Right lobe of liver (tissue), 4 donors: ENCODE measurements around the gene PEPD.

Source experiments
- CTCF ChIP-seq, 4 donors: fragments of 200-600 bp in 3 of 4; fragments of 450-650 bp in 1 of 4; IDR thresholded peaks; one replicate each; pipeline versions ENCODE4 v1.5.1 to v1.8.0; 2016 to 2022; ENCODE audit warnings: antibody characterized with exemption in 4 of 4, mild to moderate bottlenecking in 2 of 4
- POLR2A ChIP-seq: fragments of 450-650 bp; IDR thresholded peaks from one replicate; pipeline ENCODE4 v1.6.1; 2017; ENCODE audit warnings: antibody characterized with exemption, mild to moderate bottlenecking
- donor health status: DM: no; HTN: no; CAD: no.
- donor health status: DM: no; HTN: no; CAD: no.
- donor health status: DM: no; HTN: yes; CAD: no.

- TF ChIP-seq CTCF (IDR thresholded peaks at IDR 0.05) (no peak), POLR2A (no peak)
Measured at GRCh38 chr19:33482476-33482875, 39.1 kb downstream of the PEPD start.
